Neural progenitor cell (in vitro differentiated cells): Measurements from ENCODE around the gene SULT1A3.
"Not testable (repeated sequence)": the region's sequence is repeated elsewhere in the genome, so short reads cannot be mapped to it uniquely, and the experiment has no call there.

Experiments
- CTCF ChIP-seq: fragments of 200-600 bp; sonication (generic); IDR thresholded peaks from 2 replicates; pipeline ENCODE4 v1.5.1; 2017; ENCODE audit warnings: antibody characterized with exemption, mild to moderate bottlenecking
- EZH2 ChIP-seq: fragments of 200-600 bp; sonication (generic); IDR thresholded peaks from 2 replicates; pipeline ENCODE4 v1.6.1; 2017; ENCODE audit warnings: antibody characterized with exemption, mild to moderate bottlenecking, moderate library complexity
- EZH2phosphoT487 ChIP-seq: fragments of 200-600 bp; sonication (generic); IDR thresholded peaks from 2 replicates; pipeline ENCODE4 v1.6.1; 2017; ENCODE audit warnings: antibody characterized with exemption

- not testable (repeated sequence) for TF ChIP-seq CTCF, EZH2phosphoT487, EZH2
Measured at GRCh38 chr16:30207063-30207704, 8.1 kb downstream of the SULT1A3 start.
